Measurements from ENCODE around the gene ACLY. TPM values are rescaled to one million over a fixed set of nuclear protein-coding genes. Genes with fewer than 3 reads are reported as not detected.

The ACLY gene
- total and polyA plus RNA-seq, 10 of the 15 experiments (the other 5 are each of a cell fraction or from before 2014, with no cell fraction given), result 32.6 to 224 (median 114) TPM

DNA sequence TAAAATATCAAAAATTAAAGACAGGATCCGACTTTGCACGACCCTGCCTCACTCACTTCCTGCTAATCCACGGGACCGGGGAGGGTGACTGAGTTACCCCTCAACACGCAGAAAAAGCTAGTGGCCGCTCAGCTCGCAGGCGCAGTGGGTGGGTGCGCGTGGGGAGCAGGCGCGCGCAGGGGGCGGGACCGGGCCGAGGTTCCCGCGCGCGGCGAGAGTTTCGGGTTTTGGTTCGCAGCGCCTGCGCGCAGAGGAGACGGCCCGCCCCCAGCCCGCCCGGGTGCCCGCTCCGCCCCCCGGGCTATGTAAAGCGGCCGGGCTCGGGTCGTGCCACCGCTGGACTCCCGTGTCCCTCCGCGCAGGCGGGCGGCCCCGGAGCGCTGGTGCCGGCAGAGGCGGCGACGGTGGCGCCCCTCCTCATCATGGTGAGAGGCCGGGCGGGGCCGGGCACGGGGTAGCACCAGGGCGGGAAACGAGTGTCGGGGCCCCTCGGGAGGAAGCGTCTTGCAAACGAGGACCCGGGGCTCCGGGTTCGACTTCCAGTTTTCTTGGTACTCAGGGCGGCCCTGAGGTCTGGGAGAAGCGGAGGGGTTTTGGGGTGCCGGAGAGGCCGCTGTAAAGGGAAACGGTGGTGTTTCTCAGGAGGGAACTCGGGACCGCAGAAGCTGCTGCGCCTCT is 47.9 kb upstream of the ACLY start, which contains the start of gene CNP:
Gene CNP, plus strand, starts transcription at position 333 of the 678 bp plus-strand sequence. Its CDS starts 90 bp downstream, at position 423.
- H3K4me1 ChIP-seq (ENCODE audit: control insufficient read depth, insufficient read depth, low read length), result peaks cover 6% of the 10 kb centered on the region
- peak within 1 kb of the TSS; percentile 94 for H3K4me2 ChIP-seq (ENCODE audit: control insufficient read depth, insufficient read depth)
- H3K27ac ChIP-seq (ENCODE audit: control insufficient read depth, insufficient read depth), result peak within 1 kb of the TSS; percentile 87
- ChIA-PET SMC1A (ENCODE audit: uncharacterized antibody, unreplicated experiment) (interaction anchor here (0.6 to 6.1 kb wide), 14 partner anchors 9 to 575 kb away, joined by 3 to 28 read pairs (median 4); partner anchors contain the start of genes DNAJC7, KAT2A, KCNH4 and NKIRAS2), POLR2A (interaction anchor here (0.5 to 2.3 kb wide), 22 partner anchors 9 to 1645 kb away, joined by 3 to 45 read pairs (median 5); partner anchors contain the start of genes ACLY, DHX58, DNAJC7 and NKIRAS2), CTCF (interaction anchor here (0.5 to 9.4 kb wide), 19 partner anchors 9 to 290 kb away, joined by 3 to 116 read pairs (median 4); partner anchors contain the start of genes DHX58, DNAJC7, KAT2A and KCNH4), RAD21 (ENCODE audit: unreplicated experiment) (interaction anchor here (0.6 to 3.9 kb wide), 15 partner anchors 10 to 788 kb away, joined by 3 to 53 read pairs (median 4); partner anchors contain the start of genes ACLY, DHX58, DNAJC7 and KCNH4)
- WGBS (ENCODE audit: insufficient coverage, insufficient replicate concordance, low lambda C conversion rate, missing lambda C conversion rate), result under 1% methylated on average over 55 of the region's 71 CpGs
- peak; percentile 49 for DNase-seq (ENCODE audit: low read depth, low spot score)
- no TSS peak for BruUV-seq (replicated peaks)
- no peaks in the 10 kb centered on the region for H4K20me1 ChIP-seq (ENCODE audit: control insufficient read depth, insufficient read depth)
- peak within 1 kb of the TSS; percentile 66 for H2AFZ ChIP-seq (ENCODE audit: control insufficient read depth, low read depth, low read length)
- peak within 1 kb of the TSS; percentile 88 for H3K9ac ChIP-seq (ENCODE audit: control insufficient read depth, insufficient read depth, low read length)
- intact Hi-C loops (cut with micrococcal nuclease; ENCODE audit: unreplicated experiment) (loop anchor here (2.0 to 5.0 kb wide), 2 partner anchors 50 to 216 kb away; partner anchors contain the start of genes DNAJC7 and KCNH4), in situ Hi-C loops (cut with MboI) (no loop called here)
- no peaks in the 10 kb centered on the region for H3K9me3 ChIP-seq (replicated peaks; ENCODE audit: control insufficient read depth, insufficient read depth, low read length)
- no peaks in the 10 kb centered on the region for H3K27me3 ChIP-seq (replicated peaks in 1 of 2; ENCODE audit: control insufficient read depth in 2 of 2, insufficient read depth in 2 of 2, low read length in 1 of 2)
- peak; percentile 91 for ATAC-seq
- H3K36me3 ChIP-seq (ENCODE audit: control insufficient read depth in 2 of 2, insufficient read depth in 2 of 2, low read length in 1 of 2), result peaks cover 3 to 7% of the 10 kb centered on the region in 2 experiments; a peak in 3 of 4 replicates
- H3K4me3 ChIP-seq, result peak within 1 kb of the TSS; percentile 79
- no peak for FAIRE-seq
- peaks cover 23% of the 10 kb centered on the region for H3K79me2 ChIP-seq (ENCODE audit: control insufficient read depth, insufficient read depth, low read length)
- no peak for TF ChIP-seq TCF12 (IDR thresholded peaks at IDR 0.05; ENCODE audit: low read depth, low read length)
- TF ChIP-seq DPF2 (IDR thresholded peaks at IDR 0.05), result peak; percentile 81
- peak; percentile 48; the same call in 1 of the 2 replicates for TF ChIP-seq POLR2AphosphoS5 (IDR thresholded peaks at IDR 0.05; ENCODE audit: low read length)
- TF ChIP-seq PML (IDR thresholded peaks at IDR 0.05; ENCODE audit: low read length), result peak; percentile 86
- TF ChIP-seq, protein P1, sequence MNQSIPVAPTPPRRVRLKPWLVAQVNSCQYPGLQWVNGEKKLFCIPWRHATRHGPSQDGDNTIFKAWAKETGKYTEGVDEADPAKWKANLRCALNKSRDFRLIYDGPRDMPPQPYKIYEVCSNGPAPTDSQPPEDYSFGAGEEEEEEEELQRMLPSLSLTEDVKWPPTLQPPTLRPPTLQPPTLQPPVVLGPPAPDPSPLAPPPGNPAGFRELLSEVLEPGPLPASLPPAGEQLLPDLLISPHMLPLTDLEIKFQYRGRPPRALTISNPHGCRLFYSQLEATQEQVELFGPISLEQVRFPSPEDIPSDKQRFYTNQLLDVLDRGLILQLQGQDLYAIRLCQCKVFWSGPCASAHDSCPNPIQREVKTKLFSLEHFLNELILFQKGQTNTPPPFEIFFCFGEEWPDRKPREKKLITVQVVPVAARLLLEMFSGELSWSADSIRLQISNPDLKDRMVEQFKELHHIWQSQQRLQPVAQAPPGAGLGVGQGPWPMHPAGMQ (IDR thresholded peaks at IDR 0.05; ENCODE audit: borderline replicate concordance), result peak; percentile 11; the same call in 1 of the 2 replicates
- TF ChIP-seq, protein P2, sequence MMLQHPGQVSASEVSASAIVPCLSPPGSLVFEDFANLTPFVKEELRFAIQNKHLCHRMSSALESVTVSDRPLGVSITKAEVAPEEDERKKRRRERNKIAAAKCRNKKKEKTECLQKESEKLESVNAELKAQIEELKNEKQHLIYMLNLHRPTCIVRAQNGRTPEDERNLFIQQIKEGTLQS (IDR thresholded peaks at IDR 0.05; ENCODE audit: borderline replicate concordance, extremely low read depth, low read depth, low read length), result no peak
- no peak for TF ChIP-seq HDAC2 (IDR thresholded peaks at IDR 0.05)
- no peak for TF ChIP-seq GABPA (IDR thresholded peaks at IDR 0.05; ENCODE audit: low read depth)
- TF ChIP-seq CBX3 (IDR thresholded peaks at IDR 0.05; ENCODE audit: borderline replicate concordance, low read depth), result no peak
- no peak for TF ChIP-seq WRNIP1 (IDR thresholded peaks at IDR 0.05; ENCODE audit: borderline replicate concordance, low read depth, low read length)
- TF ChIP-seq CREB1 (IDR thresholded peaks at IDR 0.05; ENCODE audit: low read depth), result peak; percentile 4; the same call in 1 of the 2 replicates
- TF ChIP-seq SUZ12 (IDR thresholded peaks at IDR 0.05; ENCODE audit: unreplicated experiment), result no peak
- TF ChIP-seq, protein P3, sequence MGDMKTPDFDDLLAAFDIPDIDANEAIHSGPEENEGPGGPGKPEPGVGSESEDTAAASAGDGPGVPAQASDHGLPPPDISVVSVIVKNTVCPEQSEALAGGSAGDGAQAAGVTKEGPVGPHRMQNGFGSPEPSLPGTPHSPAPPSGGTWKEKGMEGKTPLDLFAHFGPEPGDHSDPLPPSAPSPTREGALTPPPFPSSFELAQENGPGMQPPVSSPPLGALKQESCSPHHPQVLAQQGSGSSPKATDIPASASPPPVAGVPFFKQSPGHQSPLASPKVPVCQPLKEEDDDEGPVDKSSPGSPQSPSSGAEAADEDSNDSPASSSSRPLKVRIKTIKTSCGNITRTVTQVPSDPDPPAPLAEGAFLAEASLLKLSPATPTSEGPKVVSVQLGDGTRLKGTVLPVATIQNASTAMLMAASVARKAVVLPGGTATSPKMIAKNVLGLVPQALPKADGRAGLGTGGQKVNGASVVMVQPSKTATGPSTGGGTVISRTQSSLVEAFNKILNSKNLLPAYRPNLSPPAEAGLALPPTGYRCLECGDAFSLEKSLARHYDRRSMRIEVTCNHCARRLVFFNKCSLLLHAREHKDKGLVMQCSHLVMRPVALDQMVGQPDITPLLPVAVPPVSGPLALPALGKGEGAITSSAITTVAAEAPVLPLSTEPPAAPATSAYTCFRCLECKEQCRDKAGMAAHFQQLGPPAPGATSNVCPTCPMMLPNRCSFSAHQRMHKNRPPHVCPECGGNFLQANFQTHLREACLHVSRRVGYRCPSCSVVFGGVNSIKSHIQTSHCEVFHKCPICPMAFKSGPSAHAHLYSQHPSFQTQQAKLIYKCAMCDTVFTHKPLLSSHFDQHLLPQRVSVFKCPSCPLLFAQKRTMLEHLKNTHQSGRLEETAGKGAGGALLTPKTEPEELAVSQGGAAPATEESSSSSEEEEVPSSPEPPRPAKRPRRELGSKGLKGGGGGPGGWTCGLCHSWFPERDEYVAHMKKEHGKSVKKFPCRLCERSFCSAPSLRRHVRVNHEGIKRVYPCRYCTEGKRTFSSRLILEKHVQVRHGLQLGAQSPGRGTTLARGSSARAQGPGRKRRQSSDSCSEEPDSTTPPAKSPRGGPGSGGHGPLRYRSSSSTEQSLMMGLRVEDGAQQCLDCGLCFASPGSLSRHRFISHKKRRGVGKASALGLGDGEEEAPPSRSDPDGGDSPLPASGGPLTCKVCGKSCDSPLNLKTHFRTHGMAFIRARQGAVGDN (IDR thresholded peaks at IDR 0.05), result peak; percentile 65
- TF ChIP-seq IKZF2 (IDR thresholded peaks at IDR 0.05), result 0 out of 4 replicates have a peak, but pooled peaks of 1 of the 2 experiments have one; percentile 11
- TF ChIP-seq NRF1 (conservative IDR thresholded peaks at IDR 0.05; ENCODE audit: low read depth, low read length), result peak; percentile 69
- TF ChIP-seq BCL11A (IDR thresholded peaks at IDR 0.05; ENCODE audit: low read depth, low read length), result no peak; the same call in 1 of the 2 replicates

Measured in GM12878 (cell line).